HK-2 (cell line): Measurements from ENCODE around the gene SSR2.
"Not testable (repeated sequence)": the region's sequence is repeated elsewhere in the genome, so short reads cannot be mapped to it uniquely, and the experiment has no call there.

Experiments used
- DNase-seq: peaks from one replicate; pipeline ENCODE4 v3.0.0-alpha.2; 2018; ENCODE audit not compliant: unreplicated experiment

Gene SSR2

DNA sequence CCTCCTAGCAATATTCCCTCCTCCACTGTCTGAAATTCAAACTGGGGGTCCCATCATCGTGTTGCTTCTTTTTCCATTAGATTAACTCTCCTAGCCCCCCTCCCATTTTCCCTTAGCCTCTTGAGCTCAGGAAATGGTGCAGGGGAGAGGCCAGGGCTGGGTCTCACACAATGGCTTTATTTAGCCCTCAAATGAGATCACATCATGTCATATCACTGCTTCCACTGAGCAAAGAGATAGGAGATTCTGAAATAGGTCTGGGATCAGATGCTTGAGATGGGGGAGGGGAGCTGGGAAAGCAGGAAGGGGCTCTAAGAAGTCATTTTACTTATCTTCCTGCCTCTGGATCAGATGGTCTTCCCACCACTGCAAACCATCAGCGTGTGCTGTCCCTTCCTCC, 24.6 kb downstream of the SSR2 start:
- no peak for DNase-seq

DNA sequence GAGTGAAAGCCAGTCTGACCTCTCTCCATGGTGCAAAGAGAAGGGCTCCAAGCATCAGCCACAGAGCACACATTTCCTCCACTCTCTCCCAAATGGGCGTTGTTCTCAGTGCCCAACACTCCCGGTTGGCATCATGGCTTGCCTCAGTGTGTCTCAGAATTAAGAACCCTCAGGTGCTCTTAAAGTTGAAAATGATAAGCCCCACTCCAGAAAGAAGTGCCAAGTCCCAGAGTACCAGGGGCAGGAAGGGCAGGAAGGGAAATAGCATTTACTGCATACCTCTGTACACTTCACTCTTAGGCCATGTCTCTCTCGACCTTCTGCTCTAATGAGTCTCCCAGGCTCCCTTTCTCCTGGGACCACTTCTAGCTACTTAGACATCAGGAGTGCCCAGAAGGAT, 27.2 kb downstream of the SSR2 start:
- DNase-seq: no peak

DNA sequence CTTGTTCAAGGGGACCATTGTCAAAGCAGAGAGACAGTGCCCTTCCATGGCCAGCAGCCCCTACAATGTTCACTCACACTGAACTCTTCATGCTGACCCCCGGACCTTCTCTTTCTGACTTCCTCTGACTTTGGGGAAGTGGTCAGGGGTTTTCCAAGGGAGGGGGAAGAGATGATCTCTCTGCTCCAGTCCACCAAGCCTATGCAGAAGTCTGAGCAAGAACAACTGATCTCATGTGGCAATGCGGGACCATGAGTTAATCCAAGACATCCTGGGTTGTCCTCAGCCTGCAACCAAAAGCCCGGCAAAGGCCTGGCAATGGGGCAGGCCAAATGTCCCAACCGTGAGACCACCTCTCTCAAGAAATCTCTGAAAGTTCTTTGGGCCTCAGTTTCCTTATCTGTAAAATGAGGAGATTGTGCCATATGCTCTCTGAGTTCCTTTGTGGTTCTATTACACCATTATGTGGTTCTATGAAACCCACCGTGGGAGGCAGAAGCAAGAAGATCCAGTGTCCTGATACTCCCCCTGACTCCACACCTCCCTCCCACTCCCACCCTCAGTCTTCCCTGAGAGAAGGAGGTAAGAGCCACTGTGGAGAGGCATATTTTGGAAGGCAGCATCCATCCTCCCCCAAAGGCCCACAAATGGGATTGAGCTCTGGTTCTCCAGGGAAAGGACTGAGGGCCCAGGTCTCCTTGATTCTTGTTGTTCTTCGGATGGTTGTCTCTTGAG, 30.6 kb downstream of the SSR2 start:
- DNase-seq: no peak

DNA sequence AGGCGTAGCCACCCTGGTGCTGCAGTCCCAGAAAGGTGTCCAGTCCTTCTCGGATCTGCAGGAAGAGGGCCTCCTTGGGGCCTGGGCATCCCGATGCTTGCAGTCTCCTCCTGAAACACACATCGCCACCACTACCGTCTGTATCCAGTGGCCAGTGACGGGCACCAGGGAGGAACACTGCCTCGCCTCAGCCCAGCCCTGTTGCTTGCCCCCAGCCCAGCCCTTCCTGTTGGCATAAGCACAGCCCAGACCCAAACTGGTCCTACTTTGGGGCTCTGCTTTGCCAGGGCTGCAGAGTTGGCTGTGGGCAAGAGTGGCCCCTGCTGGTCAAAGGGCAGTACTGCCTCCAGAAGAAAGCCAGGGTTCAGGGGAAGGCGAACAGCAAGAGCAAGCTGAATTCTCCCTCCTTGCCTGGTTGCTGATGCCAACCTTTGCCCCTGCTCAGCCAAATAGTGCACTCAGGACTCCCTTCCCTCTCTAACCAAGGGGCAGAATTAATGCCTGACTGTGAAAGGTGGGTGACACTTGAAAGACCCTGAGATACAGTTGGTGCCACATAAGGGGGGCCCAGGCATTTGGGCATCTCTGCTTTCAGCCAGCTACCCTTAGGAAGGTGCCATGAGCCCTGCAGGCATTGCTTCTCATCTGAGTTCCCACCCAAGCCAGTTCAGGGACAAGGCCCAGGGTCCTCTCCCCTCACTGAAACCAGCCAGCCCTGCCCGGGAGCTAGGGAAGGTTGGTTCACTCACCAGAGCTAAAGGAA, 31.3 kb downstream of the SSR2 start:
- DNase-seq: peak; percentile 71

DNA sequence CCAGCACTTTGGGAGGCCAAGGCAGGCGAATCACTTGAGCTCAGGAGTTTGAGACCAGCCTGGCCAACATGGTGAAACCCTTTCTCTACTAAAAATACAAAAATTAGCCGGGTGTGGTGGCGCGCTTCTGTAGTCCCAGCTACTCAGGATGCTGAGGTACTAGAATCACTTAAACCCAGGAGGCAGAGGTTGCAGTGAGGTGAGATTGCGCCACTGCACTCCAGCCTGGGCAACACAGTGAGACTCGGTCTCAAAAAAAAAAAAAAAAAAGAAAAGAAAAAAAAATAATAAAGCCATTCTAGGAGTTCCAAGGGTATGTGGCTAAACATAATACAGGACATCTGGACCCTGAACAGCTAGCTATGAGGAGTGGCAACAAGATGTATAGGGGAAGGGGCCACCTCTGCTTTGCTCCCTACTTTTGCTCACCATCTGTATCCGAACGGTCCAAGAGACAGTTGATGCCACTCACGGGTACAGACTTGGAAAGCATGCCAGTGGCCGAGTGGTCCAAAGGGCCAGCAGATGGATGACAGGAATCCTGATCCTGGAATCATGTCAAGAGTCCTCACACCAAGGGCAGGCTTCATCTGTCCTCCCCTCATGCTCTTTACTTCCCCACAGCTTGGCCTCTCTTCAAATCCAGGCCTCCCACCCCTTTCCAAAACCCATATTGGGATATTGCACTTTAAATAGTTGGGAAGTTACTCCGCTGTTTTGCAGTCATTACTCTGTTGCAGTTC, 35.7 kb downstream of the SSR2 start:
- not testable (repeated sequence) for DNase-seq

DNA sequence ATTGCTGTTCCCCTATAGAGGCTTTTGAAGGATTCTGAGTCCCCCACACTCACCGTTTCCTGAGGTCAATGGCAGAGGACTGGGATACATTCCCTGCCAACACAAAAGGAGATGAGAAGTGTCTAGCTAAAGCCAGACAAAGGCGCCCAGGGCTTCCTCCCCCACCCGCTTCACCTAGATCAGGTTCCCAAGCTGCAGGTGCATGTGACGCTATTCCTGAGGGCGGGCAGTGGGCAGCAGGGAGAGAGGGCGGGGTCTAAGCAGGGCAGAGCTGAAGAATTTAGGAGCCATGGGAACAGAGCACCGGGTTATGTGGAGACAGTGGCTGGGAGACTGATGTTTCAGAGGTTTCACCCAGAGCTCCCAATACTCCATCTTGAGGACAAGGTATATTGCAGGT, 36.4 kb downstream of the SSR2 start:
- DNase-seq: no peak

DNA sequence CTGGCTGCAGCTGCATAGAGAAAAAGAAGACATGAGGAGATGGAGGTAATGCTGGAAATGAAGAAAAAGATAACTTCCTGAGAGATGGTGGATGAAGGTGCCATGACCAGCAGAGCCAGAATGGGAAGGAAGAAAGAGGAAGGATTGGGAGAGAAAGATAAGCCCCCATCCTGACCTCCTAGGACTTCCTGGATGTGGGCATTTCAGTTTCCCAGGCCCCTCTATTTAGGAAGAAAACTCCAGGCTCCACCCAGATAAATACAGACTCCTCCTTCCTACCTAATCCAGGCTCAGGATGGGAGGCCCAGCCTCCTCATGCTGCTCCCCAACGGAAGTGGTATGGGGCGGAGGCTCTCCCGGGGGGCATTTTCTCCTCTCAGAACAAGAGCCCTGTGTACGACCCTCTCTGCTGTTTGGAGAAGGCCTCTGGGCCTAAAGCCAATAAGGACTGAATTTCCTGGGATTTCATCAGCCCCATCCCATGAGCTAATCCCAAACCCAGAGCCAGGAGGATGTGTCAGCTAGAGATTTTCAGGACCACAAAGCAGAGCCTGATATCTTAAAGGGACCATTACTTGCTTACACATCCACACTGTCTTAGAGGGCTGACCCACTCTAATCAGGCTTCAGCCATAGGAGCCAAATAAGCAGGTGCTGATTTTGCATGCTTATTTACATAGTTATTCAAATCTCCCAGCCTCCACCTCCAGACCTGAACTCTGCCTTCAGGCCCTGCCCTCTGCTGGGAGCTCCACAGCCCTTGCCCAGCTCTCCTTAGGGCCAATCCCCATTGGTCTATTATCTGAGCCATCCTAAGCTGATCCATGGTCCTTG, 37.3 kb downstream of the SSR2 start:
- DNase-seq: no peak

DNA sequence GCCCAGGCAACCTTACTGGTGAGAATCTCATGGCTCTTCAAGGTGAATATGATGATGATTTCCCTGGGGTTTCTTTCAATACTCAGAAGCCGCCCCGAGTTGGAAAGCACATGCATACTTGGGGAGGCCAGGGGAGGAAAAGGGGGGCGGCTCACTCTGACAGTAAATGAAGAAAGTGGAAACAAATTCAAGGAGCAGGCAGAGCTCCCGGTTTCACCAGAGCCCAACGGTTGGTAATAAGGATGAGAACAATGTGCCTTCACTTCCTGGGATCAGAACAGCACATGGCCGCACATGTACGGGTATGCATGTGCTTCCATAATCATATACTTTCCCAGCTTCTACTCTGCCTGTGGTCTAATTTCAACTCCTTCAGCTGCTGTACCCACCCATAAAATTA, 38.6 kb downstream of the SSR2 start:
- DNase-seq: no peak

DNA sequence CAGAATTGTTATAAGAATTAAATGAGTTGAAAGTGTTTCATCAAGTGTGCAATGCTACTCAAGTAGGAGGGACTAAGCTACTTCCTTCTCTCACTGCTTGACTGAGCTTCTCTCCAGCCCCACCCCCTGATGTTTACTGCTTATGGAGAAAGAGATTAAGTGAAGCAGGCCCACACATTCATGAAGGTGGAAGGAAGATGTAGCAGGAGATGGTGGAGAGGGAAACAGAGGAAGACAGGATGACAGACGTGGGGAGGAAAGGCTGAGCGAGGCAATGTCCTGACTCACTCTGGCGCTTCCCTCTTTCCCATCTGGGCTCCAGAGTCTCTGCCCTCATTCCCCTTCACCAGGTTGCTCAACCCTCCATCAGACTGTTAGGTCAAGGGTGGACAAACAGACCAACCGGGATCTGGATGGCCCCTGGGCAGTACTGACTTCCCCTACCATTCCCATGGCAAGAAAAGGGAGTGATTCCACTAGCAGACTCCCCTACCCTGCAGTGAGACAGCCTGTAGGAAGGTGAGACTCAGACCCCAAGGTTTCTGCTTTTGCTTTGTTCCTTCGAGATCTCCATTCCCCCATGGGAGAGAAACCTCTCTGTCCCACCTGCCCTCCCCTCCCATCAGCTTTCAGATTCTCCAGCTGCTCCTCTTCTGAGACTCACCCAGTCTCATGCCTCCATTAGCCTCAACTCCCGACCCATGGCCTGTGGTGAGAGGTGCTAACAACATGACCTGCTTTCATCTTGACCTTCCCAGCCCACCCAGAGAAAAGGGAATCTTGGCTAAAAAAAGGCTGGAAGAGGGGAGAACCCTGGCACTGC, 39.3 kb downstream of the SSR2 start:
- DNase-seq: no peak

DNA sequence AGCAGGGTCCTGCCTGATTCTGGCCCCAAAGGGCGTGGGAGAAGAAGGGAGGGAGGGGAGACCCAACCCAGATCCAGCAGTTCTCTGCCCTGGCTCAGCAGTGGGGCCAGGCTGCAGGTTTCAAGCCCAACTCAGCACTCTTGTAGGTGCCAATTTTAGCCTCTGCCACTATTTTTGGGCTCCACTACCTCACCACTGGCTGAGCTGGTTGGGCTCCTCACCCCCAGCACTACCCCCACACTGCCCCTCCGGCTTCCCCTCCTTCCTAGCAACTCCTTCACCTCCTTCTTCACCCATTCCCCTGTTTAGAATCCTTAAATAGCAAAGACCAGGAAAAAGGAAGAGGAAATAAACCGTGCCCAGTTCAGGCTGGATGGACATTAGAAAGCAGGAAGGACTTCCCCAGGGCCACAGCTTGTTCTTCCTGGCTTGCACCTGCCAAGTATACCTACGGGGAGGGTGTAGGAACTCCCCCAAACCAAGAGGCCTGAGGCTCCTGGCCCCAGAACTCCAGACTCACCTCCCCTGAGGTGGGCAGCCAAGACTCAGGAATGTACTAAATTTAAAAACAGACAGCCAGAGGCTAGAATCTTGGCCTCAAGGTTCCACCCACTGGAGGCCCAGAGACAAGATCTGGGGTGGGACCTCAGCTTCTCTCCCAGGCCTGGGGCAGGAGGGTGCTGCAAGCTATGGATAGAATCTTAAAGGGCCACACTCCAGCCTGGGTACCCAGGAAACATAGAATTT, 41.0 kb downstream of the SSR2 start:
- DNase-seq: no peak

DNA sequence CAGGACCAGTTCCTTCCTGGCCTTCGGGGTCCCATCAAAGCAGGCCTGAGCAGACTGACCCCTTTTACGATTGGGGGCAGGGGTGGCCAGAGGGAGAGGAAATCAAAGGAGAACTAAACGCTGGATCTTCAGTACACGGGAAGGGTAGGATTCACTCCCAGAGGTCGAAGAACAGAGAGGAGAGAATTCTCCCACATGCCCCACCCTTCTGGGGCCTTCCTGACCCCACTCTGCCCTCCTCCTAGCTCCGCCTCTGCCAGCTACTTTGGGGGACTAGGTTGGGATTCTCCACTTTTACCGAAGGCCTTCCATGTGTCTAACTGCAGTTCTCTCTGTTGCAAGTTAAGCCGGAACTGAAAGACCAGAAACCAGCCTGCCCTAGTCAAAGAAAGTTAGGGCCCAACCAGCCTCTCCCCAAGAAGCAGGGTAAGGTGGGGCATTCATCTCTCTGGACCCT, 41.8 kb downstream of the SSR2 start:
- no peak for DNase-seq

DNA sequence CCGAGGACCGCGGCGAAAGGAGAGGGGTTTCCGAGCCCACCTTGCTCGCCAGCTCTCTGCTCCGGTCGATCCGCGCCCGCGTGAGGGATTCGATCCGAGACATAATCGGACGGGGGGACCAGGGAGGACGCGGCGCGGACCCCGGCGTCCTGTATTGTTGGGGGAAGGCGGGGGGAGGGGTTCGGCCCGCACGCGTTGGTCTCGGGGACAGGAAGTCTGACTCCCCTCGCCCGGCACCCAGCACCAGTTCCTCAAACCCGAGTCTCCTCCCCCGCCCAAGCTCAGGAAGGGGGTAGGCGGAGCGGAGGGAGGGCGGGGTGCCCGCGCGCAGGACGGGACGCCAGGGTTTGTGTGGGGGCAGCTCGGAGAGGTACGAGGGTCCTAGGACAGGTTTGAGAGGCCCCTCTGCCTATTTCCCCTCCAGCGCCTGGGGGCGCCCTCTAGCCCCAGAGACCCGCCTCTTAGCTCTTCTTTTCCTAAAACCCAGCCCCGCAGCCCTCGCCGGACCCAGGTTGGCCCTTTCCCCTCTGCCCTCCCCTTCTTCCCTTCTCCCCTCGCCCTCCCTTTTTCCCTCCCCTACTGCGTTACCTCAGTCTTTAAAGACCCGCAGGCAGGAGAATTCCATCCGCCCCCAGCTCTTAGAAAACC, 42.3 kb downstream of the SSR2 start, which contains the start of gene ARHGEF2:
Gene ARHGEF2 (minus strand): TSS at position 223 of the 648 bp plus-strand sequence. CDS start 120 bp downstream, at position 103.
- peak; percentile 79 for DNase-seq

DNA sequence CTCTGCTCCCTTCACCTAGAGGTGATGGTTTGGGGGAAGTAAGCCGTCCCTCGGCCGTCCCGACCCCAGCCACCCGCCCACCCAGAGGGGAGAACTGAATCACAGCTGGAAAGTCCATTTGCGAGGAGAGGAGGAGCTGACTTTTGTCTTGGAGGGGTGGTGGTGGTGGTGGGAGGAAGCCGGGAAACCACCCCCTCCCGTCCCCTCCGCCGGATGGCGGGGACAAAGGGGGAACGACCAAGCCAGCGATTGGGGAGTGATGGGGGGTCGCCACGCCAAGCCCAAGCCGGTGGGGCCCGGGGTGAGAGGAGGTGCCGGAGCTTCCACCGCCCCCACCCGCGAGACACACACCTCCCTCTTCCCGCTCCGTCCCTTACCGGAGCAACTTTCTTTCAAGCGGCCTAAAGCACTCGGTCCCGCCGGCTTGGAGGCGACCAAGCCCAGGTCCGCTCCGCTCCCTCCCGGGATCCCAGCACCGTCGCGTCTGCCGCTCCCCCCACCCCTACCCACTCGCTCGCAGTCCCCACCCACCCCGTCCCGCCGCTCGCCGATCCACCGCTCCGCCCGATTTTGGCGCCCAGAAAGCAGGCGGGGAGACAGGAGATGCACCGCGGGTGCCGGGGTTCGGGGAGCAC, 42.9 kb downstream of the SSR2 start:
- no peak for DNase-seq

DNA sequence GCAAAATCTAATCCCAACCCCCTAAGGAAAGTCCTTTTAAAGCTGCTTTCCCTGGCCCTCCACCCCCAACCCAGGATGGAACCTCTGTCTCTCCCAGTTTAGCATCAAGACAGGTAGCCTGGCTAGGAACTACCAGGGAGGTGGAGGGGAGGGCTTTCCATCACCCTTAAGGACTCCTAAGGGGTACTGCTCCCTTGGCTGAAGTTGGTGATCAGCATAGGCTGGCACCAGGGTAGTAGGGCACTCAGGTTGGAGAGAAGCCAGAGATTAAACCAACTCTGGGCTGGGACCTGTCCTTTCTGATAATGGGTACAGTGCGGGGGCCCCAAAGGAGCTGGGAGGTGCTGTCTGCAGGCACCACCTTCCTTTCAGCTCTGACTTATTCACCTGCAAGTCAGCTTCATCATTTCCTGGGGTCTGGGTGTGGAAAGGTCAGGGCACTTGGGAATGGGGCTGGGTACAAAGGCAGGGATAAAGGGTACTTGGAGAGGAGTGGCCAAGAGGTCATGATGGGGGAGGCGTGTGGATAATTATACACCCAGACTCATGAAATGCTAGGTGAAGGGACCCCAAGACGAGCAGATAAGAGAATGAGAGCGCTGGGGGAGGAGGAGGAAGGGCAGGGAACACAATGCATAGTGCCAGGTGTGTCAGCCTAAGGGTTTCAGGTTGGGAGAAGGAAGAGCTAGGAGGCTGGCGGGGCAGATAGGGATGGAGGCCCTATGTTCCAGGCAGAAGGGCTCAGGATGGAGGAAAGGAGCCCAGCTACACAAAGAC, 43.6 kb downstream of the SSR2 start:
- no peak for DNase-seq

DNA sequence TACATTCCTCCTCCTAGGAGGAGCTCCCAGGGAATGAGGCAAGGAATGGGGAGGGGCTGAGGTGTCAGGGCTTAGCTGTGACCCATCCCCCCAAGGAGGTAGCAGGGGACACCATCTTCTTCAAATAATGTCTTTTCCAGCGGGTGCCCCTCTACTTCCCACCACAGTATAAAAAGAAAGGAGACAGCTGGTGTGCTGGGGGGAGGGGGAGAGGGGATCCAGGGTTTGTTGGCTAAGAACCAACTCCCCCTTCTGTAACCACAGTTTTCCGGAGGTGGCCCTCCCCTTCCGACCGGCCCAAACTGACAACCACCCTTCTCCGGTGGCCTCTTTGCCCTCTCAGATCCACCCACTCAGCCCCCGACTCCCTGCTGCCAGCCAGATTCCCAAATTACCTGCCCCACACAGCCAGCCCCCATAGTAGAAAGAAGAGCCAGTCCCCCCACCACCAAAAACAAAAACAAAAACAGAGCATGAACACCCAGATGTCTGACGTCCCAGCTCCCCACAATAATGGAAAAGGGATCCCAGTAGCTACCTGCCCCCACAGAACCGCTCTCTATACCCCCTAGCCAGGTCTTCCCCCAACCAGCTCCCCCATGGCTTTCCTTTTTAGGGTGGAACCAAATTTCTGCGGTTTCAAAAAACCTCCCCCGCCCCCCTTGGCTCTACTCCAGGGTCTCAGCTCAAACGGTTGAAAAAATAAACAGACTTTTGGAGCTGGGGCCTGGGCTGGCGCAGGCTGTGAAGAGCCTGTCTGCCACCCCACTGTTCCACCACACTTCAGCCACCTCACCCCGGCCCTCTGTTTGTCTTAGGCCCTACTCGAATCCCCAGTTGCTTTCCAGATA, 44.5 kb downstream of the SSR2 start:
- no peak for DNase-seq

DNA sequence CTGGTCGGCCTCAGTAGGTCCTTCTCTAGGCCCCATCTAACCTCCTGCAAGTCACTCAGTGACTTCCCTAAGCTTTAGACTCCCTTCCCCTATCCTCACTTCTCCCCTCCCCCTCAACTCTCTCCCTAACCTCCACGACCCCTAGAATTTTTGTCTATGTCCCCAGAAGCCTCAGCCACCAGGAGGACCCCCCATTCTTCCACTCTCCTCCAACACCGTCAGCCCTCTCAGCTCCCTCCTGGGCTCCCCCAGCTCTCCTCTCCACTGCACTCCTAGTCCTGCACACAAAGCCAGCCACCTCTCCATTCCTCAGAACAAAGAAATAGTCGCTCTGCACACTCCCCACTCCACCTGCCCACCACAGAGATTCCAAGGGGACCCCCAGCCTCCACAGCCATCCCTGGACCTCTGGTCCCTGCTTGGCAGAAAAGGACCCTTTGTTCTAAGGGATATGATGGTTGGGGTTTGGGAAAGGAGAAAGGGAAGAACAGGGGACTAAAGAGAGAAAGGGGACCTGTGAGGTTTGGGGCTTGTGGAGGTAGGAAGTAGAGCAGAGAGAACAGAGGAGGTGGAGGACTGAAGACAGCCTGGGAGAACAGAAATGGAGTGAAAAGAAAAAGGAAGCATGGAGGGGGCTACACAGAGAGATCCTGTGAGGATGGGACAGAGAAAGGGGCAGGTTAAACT, 45.2 kb downstream of the SSR2 start:
- no peak for DNase-seq
